Skeletal muscle tissue (tissue), 4 donors: ENCODE data around the gene ASF1B. TPM values are rescaled to one million over a fixed set of nuclear protein-coding genes. Genes with fewer than 3 reads are reported as not detected.

Experiments used
- H3K27ac ChIP-seq: one replicate; pipeline ENCODE4 v1.7.0; 2013; ENCODE audit warnings: mild to moderate bottlenecking, low read depth, low read length, inconsistent platforms
- H3K27me3 ChIP-seq, 3 donors: one replicate each; pipeline ENCODE4 v1.7.0; 2013; ENCODE audit warnings: low read length in 3 of 3; ENCODE audit not compliant: control insufficient read depth in 3 of 3, insufficient read depth in 3 of 3
- H3K36me3 ChIP-seq, 3 donors: one replicate each; pipeline ENCODE4 v1.7.0; 2013; ENCODE audit warnings: low read length in 3 of 3; ENCODE audit not compliant: control insufficient read depth in 3 of 3, insufficient read depth in 3 of 3
- H3K4me1 ChIP-seq, 3 donors: one replicate each; pipeline ENCODE4 v1.7.0; 2013; ENCODE audit warnings: low read length in 3 of 3, mild to moderate bottlenecking in 3 of 3; ENCODE audit not compliant: control insufficient read depth in 3 of 3, insufficient read depth in 3 of 3
- H3K4me3 ChIP-seq, 3 donors: one replicate each; pipeline ENCODE4 v1.7.0; 2013; ENCODE audit warnings: low read length in 3 of 3
- H3K9ac ChIP-seq, 3 donors: one replicate each; pipeline ENCODE4 v1.7.0; 2013; ENCODE audit warnings: low read length in 3 of 3, mild to moderate bottlenecking in 3 of 3, moderate library complexity in 2 of 3, low read depth in 1 of 3
- H3K9me3 ChIP-seq, 3 donors: one replicate each; pipeline ENCODE4 v1.7.0; 2013; ENCODE audit warnings: low read length in 3 of 3; ENCODE audit not compliant: control insufficient read depth in 3 of 3
- total RNA-seq: library from RNA; depleted of rRNA; stranded (reverse); fragments of >200 nt; gene quantifications from one replicate; pipeline ENCODE4 v1.2.3, GENCODE V29; 2014
- donor health status: Osteomylitis.

The ASF1B gene
- total RNA-seq, 1 donor from 2014 or later, result 3.7 TPM

GRCh38 chr19:14102102-14102696, 34.2 kb downstream of the ASF1B start:
- H3K9me3 ChIP-seq, result no peaks in the 10 kb centered on the region
- H3K27ac ChIP-seq, result no peak overlapping the region
- H3K36me3 ChIP-seq, result peaks cover 42 to 51% (median 45%) of the 10 kb centered on the region in 3 donors
- no peaks in the 10 kb centered on the region for H3K27me3 ChIP-seq
- no peak overlapping the region for H3K4me3 ChIP-seq
- peak overlapping the region in 1 of 3 donors; percentile 12 for H3K9ac ChIP-seq
- peaks cover 6 to 15% (median 12%) of the 10 kb centered on the region in 3 donors for H3K4me1 ChIP-seq

GRCh38 chr19:14101003-14101545, 35.3 kb downstream of the ASF1B start:
- H3K27me3 ChIP-seq, result no peaks in the 10 kb centered on the region
- H3K9ac ChIP-seq, result no peak overlapping the region
- no peak overlapping the region for H3K27ac ChIP-seq
- no peak overlapping the region for H3K4me3 ChIP-seq
- peaks cover 3 to 13% (median 10%) of the 10 kb centered on the region in 3 donors for H3K4me1 ChIP-seq
- H3K36me3 ChIP-seq, result peaks cover 52 to 56% (median 53%) of the 10 kb centered on the region in 3 donors
- H3K9me3 ChIP-seq, result no peaks in the 10 kb centered on the region

- no peaks in the 10 kb centered on the region for H3K27me3 ChIP-seq
- no peak overlapping the region for H3K4me3 ChIP-seq
- peaks cover 0 to 8% (median 4%) of the 10 kb centered on the region in 3 donors for H3K9me3 ChIP-seq
- no peak overlapping the region for H3K27ac ChIP-seq
- H3K9ac ChIP-seq, result no peak overlapping the region
- peaks cover 41 to 50% (median 42%) of the 10 kb centered on the region in 3 donors for H3K36me3 ChIP-seq
- H3K4me1 ChIP-seq, result peaks cover 0 to 8% (median 6%) of the 10 kb centered on the region in 3 donors
Observed at GRCh38 chr19:14097532-14098151, 38.7 kb downstream of the ASF1B start.

DNA sequence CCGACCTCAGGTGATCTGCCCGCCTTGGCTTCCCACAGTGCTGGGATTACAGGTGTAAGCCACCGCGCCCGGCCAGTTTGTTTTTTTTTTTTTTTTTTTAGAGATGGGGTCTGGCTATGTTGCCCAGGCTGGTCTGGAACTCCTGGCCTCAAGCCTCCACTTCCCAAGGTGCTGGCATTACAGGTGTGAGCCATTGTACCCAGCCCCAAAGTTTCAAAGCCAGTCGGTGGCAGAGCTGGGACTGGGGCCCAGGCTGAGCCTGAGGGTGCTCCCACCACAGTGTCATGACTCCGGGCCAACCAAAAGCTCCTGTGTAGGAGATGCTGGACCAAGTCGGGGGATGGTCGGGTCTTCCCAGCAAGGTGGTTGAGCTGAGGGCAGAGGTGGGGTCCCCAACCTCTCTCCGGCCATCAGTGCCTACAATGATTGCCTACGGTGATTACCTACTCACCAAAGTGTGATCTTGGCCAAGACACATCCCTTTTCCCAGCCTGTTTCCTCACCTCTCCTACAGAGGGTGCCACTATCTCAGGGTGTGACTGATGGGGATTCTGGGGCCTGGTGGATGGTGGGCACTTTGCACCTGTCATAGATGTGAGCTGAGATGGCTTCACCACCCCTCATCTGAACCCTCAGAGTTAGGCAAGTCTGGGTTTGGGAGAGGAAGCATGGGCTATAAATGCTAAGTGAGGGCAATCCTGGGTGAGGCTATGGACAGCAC, 40.0 kb downstream of the ASF1B start:
- no peak overlapping the region for H3K27ac ChIP-seq
- peaks cover under 1 to 3% (median 1%) of the 10 kb centered on the region in 3 donors for H3K4me1 ChIP-seq
- H3K27me3 ChIP-seq, result no peaks in the 10 kb centered on the region
- H3K9me3 ChIP-seq, result peaks cover 0 to 8% (median 4%) of the 10 kb centered on the region in 3 donors
- no peak overlapping the region for H3K9ac ChIP-seq
- peaks cover 34 to 41% (median 35%) of the 10 kb centered on the region in 3 donors for H3K36me3 ChIP-seq
- no peak overlapping the region for H3K4me3 ChIP-seq

- no peak overlapping the region for H3K4me3 ChIP-seq
- H3K4me1 ChIP-seq, result peaks cover 3 to 4% (median 3%) of the 10 kb centered on the region in 3 donors
- no peaks in the 10 kb centered on the region for H3K27me3 ChIP-seq
- no peak overlapping the region for H3K9ac ChIP-seq
- H3K27ac ChIP-seq, result no peak overlapping the region
- peaks cover 24 to 32% (median 27%) of the 10 kb centered on the region in 3 donors for H3K36me3 ChIP-seq
- peaks cover 0 to 8% (median 4%) of the 10 kb centered on the region in 3 donors for H3K9me3 ChIP-seq
Observed at GRCh38 chr19:14094854-14095253, 41.5 kb downstream of the ASF1B start.

GRCh38 chr19:14093117-14093823, 43.1 kb downstream of the ASF1B start:
- H3K36me3 ChIP-seq, result peaks cover 29 to 37% (median 32%) of the 10 kb centered on the region in 3 donors
- no peak overlapping the region for H3K27ac ChIP-seq

DNA sequence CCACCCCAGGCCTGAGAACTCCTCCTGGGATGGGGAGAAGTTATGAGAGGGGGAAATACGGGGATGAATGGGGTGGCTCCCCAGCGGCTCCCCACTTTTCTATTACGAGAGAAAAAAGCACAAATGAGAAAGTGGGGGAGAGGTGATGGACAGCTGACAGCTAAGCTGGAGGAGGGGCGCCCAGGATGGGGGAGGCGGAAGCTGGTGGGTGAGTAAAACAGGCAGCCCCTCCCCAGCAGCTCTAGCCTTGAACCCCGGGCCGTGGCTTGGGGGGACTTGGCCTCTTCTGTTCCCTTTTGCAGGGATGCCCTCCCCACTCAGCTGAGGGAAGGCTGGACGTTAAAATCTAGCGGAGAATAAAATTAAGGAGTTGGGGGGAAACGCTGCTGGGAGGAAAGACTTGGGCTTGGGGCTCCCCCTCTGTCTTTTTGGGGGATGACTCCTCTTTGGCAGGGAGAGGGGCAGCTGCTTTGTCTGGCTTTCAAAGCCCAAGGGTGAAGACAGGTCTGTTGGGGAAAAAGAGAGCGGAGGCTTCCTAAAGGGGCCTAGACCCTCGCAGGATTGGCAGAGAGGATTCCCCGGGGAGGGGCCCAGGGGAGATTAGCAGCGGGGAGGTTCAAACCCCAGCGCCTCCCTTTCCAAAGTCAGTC, 44.5 kb downstream of the ASF1B start:
- Histone ChIP-seq H3K9ac (peak overlapping the region in 2 of 3 donors; percentile 69 to 87), H3K4me1 (peaks cover 3 to 8% (median 7%) of the 10 kb centered on the region in 3 donors)

More at GRCh38 chr19:14093117-14093823, 43.1 kb downstream of the ASF1B start:
- Histone ChIP-seq H3K4me3 (no peak overlapping the region), H3K4me1 (peaks cover 3 to 8% (median 7%) of the 10 kb centered on the region in 3 donors), H3K27me3 (no peaks in the 10 kb centered on the region), H3K9me3 (peaks cover 0 to 8% (median 4%) of the 10 kb centered on the region in 3 donors), H3K9ac (no peak overlapping the region)

GRCh38 chr19:14091081-14091812, 45.1 kb downstream of the ASF1B start:
- H3K27ac ChIP-seq, result peak overlapping the region; percentile 93
- peaks cover 12 to 27% (median 14%) of the 10 kb centered on the region in 3 donors for H3K36me3 ChIP-seq
- H3K4me1 ChIP-seq, result peaks cover 3 to 8% (median 7%) of the 10 kb centered on the region in 3 donors
- no peaks in the 10 kb centered on the region for H3K27me3 ChIP-seq
- peak overlapping the region; percentile 69 to 89 (median 87) for H3K9ac ChIP-seq
- H3K4me3 ChIP-seq, result peak overlapping the region; percentile 83 to 87 (median 86)
- peaks cover 0 to 8% (median 4%) of the 10 kb centered on the region in 3 donors for H3K9me3 ChIP-seq

More for the DNA sequence above, 44.5 kb downstream of the ASF1B start:
- Histone ChIP-seq H3K27ac (peak overlapping the region; percentile 93), H3K9me3 (peaks cover 0 to 8% (median 4%) of the 10 kb centered on the region in 3 donors), H3K36me3 (peaks cover 19 to 31% (median 21%) of the 10 kb centered on the region in 3 donors), H3K27me3 (no peaks in the 10 kb centered on the region), H3K4me3 (peak overlapping the region in 2 of 3 donors; percentile 86 to 87)
